GM10847 (cell line): ENCODE data around the gene DPF1.

Experiments used
- POLR2A ChIP-seq: IDR thresholded peaks from 2 replicates; pipeline ENCODE4 v1.6.1; 2011; ENCODE audit not compliant: insufficient read length; ENCODE audit errors: extremely low read depth

Gene DPF1

DNA sequence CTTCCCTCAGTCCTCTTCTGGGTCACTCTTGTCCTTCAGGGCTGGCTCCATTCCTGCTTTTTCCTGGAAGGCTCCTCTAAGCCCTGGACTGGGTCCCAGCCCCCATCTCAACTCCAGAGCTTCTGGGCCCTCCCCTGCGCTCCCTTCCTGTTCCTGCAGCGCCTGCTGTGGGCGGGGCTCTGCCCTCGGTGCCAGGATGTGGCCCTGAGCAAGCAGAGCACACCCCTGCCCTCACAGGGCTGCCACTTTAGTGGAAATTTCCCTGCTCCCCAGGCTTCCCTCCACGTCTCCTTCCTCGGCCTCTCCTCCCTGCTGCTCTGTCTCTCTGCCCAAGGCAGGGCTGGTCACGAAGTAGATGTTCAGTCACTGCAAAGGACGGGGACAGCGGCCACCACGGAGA is 28.8 kb downstream of the DPF1 start:
- no peak for TF ChIP-seq POLR2A

GRCh38 chr19:38194061-38194701 is 29.8 kb downstream of the DPF1 start:
- TF ChIP-seq POLR2A: no peak

DNA sequence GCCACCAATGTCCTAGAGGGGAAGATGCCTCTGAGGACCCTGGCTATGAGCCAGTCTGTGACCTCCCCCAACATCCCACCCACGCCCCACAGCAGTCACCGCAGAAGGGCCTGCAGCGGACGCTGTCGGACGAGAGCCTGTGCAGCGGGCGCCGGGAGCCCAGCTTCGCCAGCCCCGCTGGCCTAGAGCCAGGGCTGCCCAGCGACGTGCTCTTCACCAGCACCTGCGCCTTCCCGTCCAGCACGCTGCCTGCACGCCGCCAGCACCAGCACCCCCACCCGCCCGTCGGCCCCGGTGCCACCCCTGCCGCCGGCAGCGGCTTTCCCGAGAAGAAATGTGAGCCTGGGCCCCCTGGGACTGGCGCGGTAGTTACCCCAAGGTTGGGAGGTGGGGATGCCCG is 30.6 kb downstream of the DPF1 start:
- no peak for TF ChIP-seq POLR2A

GRCh38 chr19:38191747-38192146 is 32.3 kb downstream of the DPF1 start:
- no peak for TF ChIP-seq POLR2A

DNA sequence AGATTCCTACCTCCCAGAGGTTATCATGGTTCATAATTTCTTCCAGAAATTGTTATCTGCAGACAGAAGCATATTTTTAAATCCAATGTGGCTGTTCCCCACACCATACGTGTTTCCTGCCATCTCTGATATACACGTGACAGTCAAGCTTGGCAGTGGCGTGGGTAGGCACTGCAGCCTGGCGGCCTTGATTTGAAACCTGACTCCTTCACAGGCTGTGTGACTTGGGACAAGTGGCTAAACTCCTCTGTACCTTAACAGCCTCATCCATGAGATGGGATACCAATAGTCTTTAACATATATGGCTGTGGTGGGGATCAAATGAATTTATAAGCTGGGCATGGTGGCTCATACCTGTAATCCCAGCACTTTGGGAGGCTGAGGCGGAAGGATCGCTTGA is 33.2 kb downstream of the DPF1 start:
- TF ChIP-seq POLR2A: no peak

GRCh38 chr19:38190061-38190460 is 34.0 kb downstream of the DPF1 start:
- no peak for TF ChIP-seq POLR2A

GRCh38 chr19:38185562-38185961 is 38.5 kb downstream of the DPF1 start:
- no peak for TF ChIP-seq POLR2A

- no peak for TF ChIP-seq POLR2A
These were observed 39.2 kb downstream of the DPF1 start for GRCh38 chr19:38184815-38185214.

DNA sequence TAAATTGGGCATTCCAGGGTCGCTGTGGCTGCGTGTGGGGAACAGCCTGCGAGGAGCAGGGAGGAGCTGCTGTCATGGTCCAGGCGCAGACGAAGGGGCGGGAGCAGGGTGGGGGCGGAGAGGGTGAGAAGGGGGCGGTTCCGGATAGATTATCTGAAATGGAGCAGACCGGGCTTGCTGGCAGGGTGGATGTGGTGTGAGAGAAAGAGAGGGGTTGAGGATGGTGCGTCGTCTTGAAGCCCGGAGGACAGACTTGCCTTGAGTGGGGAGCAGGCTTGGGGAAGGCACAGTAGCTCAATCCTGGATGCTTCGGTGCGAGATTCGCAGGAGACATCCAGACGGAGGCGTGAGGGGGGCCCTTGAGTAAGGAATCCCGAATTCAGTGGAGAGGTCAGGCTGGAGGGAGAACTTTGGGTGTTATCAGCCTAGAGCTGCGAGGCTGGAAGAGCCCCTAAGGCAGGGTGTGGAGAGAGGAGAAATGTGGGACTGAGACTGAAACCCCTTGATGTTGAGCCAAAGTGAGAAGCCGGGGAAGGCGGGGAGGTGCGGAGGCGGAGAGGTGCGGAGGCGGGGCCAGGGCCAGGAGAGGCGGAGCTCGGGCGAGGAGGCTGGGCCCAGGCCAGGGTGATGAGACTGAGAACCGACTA is 40.6 kb downstream of the DPF1 start:
- TF ChIP-seq POLR2A: no peak

DNA sequence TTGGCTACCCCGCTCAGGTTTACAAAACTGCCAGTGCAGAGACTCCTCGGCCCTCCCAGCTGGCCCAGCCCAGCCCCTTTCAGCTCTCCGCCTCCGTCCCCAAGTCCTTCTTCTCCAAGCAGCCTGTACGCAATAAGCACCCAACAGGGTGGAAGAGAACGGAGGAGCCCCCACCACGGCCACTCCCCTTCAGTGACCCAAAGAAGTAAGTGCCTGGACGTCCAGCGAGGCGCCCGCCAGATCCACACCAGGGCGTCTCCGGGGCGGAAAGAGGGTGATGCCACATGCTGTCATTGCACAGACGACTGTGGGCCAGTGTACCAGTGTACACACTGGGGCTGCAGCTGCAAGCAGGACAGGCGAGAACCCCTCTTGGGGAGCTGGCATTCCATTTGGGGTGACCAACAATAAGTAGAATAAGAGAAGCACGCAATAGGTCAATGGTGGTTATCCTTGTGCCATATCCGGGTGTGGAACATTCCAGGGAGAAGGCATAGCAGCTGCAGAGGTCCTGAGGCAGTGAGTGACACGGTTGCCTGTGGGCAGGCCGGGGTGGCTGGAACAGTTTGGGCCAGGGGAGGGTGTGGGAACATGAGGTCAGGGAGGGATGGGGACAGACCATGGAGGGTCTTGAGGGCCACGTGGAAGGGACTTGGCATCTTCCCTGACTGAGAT is 41.3 kb downstream of the DPF1 start:
- TF ChIP-seq POLR2A: no peak

- TF ChIP-seq POLR2A: no peak
These were observed 44.0 kb downstream of the DPF1 start for GRCh38 chr19:38180071-38180470.

DNA sequence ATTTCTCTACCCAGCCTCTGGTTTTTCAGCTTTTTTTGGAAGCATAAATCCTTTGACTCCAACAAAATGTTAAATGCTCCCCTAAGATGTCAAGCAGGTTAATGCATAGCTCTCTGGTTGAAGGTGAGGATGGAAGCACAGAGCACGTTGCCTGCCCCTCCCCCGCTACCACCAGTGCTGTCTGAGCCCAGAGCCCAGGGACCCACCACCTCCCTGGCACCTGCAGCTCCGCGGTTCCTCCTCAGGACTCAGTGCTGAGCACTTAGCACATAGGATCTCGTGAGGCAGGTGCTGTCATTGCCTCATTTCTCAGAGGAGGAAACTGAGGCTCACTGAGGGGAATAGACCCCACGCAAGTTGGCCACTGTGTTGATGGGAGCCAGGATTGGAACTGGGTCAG is 48.6 kb downstream of the DPF1 start:
- no peak for TF ChIP-seq POLR2A

DNA sequence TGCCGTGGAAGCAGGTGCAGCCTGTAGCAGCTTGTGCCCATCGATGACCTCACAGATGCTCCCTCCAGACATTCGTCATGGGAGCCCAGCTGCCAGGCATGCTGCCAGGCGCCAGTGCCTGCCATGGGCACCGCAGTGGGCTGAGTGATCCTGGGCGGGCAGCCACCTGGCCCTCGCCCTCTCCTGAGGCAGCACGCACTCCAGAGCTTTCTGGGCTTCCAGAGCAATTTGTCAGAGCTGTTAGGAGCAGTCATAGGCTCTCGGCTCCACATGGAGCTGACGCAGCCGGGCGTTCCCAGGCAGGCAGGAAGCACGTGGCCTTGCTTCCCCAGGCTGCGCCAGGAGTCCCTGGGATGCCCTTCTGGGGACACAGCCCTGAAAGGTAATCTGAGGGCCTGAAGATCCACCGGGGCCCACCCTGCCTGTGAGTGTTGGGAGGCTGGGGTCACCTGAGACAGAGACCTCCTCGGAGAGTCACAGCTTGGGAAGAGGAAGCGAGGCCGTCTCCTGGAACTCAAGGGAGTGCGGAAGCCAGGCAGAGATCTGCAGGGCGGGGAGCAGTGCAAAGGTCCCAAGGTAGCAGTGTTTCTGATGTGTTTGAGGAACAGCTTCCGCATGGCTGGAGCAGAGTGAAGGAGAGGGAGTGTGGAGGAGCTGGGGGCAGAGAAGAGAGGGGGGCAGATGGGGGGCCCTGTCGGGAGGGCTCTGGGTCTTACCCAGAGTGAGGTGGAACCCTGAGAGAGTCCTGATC is 50.6 kb downstream of the DPF1 start:
- TF ChIP-seq POLR2A: no peak

DNA sequence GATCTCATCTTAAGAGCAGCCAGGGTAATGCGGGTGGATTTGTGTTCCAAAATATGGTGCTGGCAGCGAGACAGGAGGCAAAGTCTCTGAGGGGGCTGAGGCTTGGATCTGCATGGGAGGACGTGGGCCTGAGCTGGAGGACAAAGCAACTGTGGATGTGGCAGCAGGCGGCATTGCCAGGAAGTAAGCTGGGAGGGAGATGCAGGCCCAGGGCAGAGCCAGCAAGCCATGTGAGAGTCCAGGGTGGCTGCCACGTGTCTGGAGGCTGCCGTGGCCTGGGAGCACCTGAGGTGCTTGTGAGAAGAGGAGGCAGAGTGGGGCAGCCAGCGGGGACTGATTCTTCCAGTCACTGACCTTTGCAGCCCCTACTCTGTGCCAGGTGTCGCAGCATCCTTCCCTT is 52.0 kb downstream of the DPF1 start:
- no peak for TF ChIP-seq POLR2A

DNA sequence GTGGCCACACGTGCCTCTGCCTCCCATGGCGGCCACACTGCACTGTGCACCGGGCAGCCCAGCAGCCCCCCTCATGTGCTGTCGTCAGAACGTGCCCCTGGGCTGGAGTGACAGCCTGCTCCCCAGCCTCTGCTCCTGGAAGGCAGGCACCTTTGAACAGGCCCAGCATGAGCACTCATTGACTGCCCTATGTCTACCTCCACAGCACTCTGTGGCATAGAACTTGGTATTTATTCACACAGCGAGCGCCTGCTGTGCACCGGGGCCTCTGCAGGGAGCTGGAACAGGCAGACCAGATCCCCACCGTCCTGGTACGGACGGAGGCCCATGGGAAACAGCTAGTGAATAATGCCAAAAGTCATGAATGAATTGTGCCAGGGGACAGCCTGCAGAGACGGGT is 53.7 kb downstream of the DPF1 start:
- no peak for TF ChIP-seq POLR2A

DNA sequence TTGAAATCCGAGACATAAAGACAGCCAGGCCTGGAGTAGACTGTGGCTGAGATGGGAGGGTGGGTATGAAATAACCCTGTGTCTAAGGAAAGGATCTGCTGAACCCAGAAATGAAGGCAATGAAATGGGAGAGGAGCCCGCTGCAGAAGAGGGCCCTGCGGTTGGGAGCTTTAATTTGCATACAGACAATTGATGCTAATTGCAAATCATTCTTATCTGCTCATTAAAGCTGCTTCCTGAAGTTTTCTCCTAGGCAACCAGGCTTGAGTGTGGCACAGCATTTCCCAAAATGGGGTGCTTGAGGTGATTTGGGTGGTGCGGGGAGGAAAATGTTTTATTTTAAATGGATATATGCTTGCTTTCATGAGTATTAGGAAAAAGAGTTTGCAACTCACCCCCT is 55.4 kb downstream of the DPF1 start:
- no peak for TF ChIP-seq POLR2A
